Activated gamma-delta T cell (primary cell): Measurements from ENCODE around the gene EP400.

Experiments
- DNase-seq: peaks from one replicate; lab custom pipeline; 2025; lab: John Stamatoyannopoulos, UW
- total RNA-seq, 2 donors: gene quantifications; one replicate each; lab custom pipeline; 2026; lab: John Stamatoyannopoulos, UW

Gene EP400, protein sequence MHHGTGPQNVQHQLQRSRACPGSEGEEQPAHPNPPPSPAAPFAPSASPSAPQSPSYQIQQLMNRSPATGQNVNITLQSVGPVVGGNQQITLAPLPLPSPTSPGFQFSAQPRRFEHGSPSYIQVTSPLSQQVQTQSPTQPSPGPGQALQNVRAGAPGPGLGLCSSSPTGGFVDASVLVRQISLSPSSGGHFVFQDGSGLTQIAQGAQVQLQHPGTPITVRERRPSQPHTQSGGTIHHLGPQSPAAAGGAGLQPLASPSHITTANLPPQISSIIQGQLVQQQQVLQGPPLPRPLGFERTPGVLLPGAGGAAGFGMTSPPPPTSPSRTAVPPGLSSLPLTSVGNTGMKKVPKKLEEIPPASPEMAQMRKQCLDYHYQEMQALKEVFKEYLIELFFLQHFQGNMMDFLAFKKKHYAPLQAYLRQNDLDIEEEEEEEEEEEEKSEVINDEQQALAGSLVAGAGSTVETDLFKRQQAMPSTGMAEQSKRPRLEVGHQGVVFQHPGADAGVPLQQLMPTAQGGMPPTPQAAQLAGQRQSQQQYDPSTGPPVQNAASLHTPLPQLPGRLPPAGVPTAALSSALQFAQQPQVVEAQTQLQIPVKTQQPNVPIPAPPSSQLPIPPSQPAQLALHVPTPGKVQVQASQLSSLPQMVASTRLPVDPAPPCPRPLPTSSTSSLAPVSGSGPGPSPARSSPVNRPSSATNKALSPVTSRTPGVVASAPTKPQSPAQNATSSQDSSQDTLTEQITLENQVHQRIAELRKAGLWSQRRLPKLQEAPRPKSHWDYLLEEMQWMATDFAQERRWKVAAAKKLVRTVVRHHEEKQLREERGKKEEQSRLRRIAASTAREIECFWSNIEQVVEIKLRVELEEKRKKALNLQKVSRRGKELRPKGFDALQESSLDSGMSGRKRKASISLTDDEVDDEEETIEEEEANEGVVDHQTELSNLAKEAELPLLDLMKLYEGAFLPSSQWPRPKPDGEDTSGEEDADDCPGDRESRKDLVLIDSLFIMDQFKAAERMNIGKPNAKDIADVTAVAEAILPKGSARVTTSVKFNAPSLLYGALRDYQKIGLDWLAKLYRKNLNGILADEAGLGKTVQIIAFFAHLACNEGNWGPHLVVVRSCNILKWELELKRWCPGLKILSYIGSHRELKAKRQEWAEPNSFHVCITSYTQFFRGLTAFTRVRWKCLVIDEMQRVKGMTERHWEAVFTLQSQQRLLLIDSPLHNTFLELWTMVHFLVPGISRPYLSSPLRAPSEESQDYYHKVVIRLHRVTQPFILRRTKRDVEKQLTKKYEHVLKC (N-terminal part only)
- 61.2 to 66.8 reads per million in 2 donors for total RNA-seq

DNA sequence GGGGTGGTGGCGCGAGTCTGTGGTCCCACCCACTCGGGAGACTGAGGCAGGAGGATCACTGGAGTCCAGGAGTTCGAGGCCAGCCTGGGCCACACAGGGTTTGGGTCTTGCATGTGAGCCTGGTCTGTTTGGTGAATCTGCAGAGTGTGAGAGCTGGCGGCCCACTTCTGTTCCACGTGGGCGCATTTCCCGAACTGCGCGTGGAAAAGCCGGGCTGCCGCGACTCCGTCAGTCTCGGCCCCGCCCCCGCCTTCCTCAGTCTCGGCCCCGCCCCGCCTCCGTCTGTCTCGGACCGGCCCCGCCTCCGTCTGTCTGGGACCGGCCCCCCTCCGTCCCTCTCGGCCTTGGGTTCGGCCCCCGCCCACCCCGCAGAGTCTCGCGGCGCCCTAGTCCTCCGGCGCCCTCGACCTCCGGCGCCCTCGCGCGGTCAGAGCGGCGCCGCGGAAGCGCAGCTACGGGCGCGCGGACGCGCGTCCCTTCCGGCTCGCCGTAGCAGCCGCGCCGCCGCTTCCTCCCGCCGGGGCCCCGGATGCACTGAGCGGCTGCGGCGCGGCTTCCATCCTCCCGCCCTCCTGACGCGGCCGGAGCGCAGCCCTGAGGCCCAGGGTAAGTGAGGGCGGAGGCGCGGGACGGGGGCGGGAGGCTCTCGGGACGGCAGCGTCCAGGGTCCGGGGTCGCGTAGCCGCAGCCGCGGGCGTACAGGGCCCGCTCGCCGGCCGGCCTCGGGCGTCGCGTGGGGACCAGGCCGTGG is at the start of gene EP400:
Gene EP400 (plus strand): TSS at position 512 of the 751 bp plus-strand sequence. CDS start 10,678 bp downstream, outside the sequence.
- peak; percentile 93 for DNase-seq

- no peak for DNase-seq
These were observed 49.3 kb upstream of the EP400 start for GRCh38 chr12:131900397-131900796.

GRCh38 chr12:131901431-131902331 is 48.1 kb upstream of the EP400 start:
- no peak for DNase-seq

DNA sequence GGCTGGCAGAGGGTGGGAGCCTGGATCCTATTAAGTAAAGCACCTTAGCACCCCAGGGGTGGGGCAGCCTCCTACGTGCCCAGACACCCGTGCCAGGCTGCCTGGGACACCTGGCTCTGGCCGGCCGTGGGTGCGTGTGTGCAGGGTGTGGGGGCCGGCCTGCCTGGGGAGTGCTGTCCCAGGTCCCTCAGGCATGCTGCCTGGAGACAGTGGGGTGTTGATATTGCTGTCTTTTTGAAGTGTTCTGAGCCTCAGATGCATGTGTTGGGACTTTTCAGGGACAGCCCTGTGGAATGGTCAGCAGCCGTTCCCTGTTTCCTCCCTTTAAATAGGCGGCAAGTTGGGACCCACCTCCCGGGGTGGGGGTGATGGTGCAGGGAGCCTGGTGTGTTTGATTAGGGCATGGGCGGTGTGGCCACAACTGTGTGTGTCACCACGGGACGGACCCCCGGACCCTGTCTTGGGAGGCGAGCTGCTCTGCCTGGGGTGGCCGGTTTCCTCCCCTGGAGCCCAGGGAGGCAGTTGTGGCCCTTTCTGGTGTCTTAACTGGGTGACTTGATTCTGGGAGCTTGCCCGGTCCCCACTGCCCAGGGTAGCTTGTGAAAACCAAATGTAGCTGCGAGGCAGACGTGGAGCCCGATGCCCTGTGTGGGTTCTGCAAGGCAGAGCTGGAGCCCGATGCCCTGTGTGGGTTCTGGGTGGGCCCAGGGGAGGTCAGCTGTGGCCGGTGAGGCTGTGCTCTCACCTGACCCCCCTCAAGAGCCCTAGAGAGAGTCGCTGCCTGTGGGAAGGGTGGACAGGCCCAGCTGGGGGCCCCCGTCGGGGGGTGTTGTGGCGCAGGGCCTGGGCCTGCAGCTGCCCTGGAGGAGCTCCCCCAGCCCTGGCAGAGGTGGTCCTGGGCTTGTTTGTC is 47.2 kb upstream of the EP400 start:
- DNase-seq, result no peak

DNA sequence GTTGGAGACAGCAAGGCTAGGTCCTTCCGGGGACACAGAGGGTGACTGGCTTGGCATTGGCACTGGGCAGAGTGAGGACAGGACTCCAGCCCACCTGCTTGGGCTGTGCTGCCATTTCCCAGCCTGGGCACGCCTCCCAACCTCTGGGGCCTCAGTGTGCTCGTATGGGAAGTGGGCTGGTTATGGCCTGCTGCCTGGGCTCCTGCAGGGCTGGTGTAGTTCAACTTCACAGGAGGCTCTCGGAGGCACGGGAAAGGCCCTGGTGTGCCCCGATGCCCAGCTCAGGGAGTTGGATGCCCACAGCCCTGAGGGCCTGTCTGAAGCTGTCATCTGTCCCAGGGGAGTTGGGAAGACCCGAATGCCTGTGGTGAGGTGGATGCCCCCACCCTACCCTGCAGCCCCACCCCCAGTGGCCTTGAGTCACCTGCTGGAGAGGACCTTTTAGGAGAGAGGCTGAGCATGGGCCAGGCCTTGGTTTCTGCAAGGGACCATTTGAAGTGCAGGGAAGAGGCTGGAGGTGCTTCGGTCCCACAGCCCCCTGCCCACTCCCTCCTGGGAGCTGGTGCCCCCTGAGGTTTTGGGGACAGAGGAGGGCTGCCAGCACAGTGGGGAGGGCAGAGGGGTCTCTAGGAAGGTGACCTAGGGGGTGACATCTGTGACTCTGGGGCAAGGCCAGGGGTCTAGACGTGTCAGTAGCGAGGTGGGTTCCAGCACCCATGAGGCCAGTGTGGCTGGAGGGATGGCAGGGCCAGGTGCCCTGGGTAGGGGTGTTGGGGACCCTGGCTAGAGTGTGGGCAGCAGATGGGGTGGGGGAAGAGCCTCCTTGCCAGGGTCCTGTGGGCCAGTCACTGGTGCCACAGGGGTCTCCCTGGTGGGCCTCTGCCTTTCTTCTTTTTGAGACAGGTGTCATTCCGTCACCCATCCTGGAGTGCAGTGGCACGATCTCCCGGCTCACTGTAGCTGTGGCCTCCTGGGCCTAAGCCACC is 46.2 kb upstream of the EP400 start:
- no peak for DNase-seq

DNA sequence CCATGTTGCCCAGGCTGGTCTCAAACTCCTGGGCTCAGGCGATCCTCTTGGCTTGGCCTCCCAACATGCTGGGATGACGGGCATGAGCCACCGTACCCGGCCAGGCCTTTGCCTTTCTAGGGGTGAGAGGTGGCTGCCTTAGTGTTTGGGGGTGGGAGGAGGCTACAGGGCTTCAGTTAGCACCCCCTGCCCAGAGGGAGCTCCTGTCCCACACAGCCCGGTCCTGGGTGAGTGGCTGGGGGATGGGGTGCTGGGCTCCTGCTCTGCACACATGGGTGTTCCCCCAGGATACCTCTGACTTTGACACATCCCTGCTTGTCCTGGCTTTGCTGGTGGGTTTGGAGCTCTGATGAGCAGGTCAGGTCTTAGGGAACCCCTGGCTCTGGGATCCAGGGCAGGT is 45.4 kb upstream of the EP400 start:
- no peak for DNase-seq

DNA sequence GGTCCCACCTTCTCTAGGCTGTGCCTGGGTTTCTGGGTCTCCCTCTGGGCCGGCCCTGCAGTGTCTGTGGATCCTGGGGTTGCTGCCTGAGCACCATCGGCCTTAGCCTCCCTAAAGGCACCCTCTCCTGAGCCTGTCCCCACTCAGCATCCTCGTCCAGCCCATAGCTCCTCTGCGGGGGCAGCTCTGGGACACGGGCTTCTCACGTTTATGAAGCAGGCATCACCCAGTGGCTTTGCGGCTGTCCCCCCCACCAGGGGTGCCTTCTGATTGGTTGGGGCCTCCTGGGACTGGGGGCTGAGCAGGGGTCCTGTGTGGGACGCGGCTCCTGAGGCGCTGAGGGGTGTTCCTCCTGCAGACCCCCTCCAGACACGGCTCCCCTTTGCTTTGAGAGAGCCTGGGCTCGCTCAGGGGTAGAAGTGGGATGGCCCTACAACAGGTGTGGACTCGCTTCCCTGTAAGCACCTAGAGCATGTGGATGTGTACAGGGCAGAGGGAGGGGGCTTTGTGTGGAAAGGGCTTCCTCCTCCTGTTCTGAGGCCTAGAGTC is 44.6 kb upstream of the EP400 start:
- no peak for DNase-seq

- no peak for DNase-seq
These were observed 44.1 kb upstream of the EP400 start for GRCh38 chr12:131905630-131906091.

DNA sequence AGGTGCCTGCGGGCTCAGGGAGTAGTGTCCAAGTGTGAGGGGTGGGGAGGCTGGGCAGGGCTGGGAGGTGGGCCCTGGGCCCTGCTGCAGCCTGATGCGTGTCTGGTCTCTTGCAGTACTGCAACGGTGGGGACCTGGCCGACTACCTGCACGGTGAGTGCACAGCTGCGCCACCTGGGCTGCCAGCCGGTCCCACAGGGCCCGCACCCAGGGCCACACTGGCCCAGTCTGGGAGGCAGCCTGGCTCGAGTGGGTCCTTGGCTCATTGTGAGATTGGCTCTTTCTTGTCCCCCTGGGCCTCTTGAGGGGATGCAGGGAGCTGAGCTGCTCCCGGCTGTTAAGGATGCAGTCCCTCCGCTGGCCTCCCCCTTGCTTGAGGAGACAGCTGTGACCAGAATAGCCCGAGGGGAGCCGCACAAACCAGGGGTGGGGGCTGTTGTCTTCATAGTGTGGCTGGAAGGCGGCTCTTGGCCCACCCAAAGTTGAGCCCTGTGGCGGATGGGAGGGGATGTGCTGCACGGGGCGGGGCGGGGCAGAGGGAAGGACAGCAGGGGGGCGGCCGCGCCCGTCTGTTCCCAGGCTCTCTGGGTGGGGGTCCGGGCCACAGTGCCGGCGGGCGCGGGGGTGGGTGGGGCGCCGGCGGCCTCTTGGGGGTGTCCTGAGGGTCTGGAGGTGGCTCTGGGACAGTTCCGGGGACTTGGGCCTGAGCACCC is 42.2 kb upstream of the EP400 start:
- no peak for DNase-seq

GRCh38 chr12:131908092-131909080 is 41.4 kb upstream of the EP400 start:
- DNase-seq, result no peak

DNA sequence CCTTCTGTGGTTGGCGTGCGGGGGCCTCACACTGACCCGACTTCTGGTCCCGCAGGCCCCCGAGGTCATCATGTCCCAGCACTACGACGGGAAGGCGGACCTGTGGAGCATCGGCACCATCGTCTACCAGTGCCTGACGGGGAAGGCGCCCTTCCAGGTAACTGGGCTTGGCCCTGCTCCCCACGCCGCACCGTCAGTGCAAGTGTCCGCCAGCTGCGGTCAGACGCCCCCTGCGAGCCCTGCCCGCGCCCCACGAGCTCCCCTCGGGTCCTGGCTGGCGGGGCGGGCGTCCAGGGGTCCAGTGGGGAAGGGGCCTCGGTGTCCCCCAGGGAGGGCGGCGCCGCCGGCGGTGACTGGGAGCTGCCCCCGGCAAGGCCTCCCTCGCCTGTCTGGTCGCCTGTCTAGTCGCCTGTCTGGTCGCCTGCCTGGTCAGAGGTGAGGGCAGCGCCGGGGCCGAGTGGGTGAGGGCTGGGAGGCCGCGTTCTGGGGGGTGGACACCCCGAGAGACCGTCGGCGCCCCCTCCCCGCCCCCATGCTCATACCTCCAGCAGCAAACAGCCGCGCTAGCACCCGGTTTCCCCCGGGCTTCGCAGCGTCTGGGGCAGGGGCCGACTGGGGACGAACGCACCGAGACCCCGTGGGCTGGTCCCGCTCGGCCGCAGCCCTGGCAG is 40.5 kb upstream of the EP400 start:
- no peak for DNase-seq

DNA sequence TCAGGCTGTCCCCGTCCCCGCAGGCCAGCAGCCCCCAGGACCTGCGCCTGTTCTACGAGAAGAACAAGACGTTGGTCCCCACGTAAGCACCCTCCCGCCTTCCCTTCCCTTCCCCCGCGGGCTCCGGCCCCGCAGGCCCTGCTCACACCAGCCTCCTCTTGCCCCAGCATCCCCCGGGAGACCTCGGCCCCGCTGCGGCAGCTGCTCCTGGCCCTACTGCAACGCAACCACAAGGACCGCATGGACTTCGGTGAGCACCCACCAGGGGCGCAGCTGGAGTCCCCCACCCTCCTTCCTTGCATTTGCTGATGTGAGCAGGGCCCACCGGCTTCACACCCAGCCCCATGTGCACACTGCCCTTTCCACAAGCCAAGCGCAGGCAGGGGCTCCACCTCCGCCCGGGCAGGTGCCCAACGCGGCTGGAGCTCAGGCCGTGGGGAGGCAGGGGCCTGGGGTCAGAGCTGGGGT is 40.0 kb upstream of the EP400 start:
- no peak for DNase-seq

DNA sequence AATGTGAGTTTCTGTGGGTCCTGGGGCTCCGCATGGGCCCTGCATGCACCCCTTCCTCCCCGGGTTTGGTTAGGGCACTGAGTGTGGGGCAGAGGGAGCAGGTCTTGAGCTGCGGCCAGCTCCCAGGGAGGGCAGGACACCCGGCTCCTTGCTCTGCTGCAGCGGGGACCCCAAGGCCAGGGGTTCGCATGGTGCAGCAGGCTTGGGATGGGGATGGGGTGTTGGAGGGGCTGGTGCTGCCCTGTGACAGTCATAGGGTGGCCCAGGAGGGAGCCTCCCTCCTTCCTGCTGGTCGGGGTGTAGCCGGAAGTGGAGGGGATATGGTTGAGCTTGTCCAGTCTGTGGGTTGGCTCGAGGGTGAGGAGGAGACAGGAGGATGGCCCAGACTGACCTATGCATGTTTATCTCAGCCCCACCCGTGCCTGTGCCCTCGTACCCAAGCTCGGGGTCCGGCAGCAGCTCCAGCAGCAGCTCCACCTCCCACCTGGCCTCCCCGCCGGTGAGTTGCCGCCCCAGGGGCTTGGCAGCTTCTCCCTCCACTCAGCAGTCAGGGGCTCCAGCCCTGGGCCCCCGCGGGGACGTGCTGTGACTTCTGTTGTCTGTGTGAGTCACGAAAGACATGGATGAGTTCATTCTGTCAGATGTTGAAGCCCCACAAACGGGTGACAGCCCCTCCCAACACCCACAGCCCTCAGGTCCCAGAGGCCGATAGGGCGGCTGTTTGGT is 39.3 kb upstream of the EP400 start:
- DNase-seq, result no peak

- no peak for DNase-seq
These were observed 38.6 kb upstream of the EP400 start for GRCh38 chr12:131911028-131911650.
